Measurements from ENCODE around the gene LALBA. TPM values are rescaled to one million over a fixed set of nuclear protein-coding genes. Genes with fewer than 3 reads are reported as not detected.
"Not testable (repeated sequence)": the region's sequence is repeated elsewhere in the genome, so short reads cannot be mapped to it uniquely, and the experiment has no call there.

The LALBA gene
- total RNA-seq, 1 donor from 2014 or later = not detected

DNA sequence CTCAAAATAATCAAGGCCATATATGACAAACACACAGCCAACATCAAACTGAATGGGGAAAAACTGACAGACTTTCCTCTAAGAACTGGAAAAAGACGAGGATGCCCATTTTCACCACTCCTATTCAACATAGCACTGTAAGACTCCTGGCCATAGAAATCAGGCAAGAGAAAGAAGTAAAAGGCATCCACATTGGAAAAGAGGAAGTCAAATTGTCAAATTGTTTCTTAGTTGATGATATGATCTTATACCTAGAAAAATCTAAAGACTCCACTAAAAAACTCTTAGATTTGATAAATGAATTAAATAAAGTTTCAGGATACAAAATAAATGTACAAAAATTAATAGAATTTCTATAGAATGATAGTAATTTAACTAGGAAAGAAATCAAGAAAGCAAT, 33.2 kb downstream of the LALBA start:
- no peaks in the 10 kb centered on the region for H3K9me3 ChIP-seq (ENCODE audit: control insufficient read depth in 3 of 3, low read length in 3 of 3)
- H3K9ac ChIP-seq (ENCODE audit: low read depth in 1 of 3, low read length in 3 of 3) = no peak overlapping the region
- no peaks in the 10 kb centered on the region for H3K27me3 ChIP-seq (ENCODE audit: control insufficient read depth in 3 of 3, insufficient read depth in 3 of 3, low read length in 3 of 3)
- H3K4me3 ChIP-seq (ENCODE audit: low read length in 3 of 3) = no peak overlapping the region
- no peaks in the 10 kb centered on the region for H3K36me3 ChIP-seq (ENCODE audit: control insufficient read depth in 3 of 3, insufficient read depth in 3 of 3, low read length in 3 of 3)
- no peaks in the 10 kb centered on the region for H3K4me1 ChIP-seq (ENCODE audit: control insufficient read depth in 3 of 3, insufficient read depth in 3 of 3, low read length in 3 of 3)
- H3K27ac ChIP-seq (ENCODE audit: low read depth, low read length) = no peak overlapping the region

DNA sequence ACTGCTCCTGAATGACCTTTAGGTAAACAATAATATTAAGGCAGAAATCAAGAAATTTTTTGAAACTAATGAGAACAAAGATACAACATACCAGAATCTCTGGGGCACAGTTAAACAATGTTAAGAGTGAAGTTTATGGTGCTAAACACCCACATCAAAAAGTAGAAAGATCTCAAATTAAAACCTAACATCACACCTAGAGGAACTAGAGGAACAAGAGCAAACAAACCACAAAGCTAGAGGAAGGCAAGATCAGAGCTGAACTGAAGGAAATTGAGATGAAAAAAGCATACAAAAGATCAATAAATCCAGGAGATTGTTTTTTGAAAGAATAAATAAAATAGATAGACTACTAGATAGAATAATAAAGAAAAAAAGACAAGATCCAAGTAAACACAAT, 37.2 kb downstream of the LALBA start:
- H3K36me3 ChIP-seq (ENCODE audit: control insufficient read depth in 3 of 3, insufficient read depth in 3 of 3, low read length in 3 of 3) = no peaks in the 10 kb centered on the region
- no peaks in the 10 kb centered on the region for H3K27me3 ChIP-seq (ENCODE audit: control insufficient read depth in 3 of 3, insufficient read depth in 3 of 3, low read length in 3 of 3)
- H3K9me3 ChIP-seq (ENCODE audit: control insufficient read depth in 3 of 3, low read length in 3 of 3) = no peaks in the 10 kb centered on the region
- no peak overlapping the region for H3K4me3 ChIP-seq (ENCODE audit: low read length in 3 of 3)
- no peak overlapping the region for H3K27ac ChIP-seq (ENCODE audit: low read depth, low read length)
- H3K9ac ChIP-seq (ENCODE audit: low read depth in 1 of 3, low read length in 3 of 3) = no peak overlapping the region
- no peaks in the 10 kb centered on the region for H3K4me1 ChIP-seq (ENCODE audit: control insufficient read depth in 3 of 3, insufficient read depth in 3 of 3, low read length in 3 of 3)

DNA sequence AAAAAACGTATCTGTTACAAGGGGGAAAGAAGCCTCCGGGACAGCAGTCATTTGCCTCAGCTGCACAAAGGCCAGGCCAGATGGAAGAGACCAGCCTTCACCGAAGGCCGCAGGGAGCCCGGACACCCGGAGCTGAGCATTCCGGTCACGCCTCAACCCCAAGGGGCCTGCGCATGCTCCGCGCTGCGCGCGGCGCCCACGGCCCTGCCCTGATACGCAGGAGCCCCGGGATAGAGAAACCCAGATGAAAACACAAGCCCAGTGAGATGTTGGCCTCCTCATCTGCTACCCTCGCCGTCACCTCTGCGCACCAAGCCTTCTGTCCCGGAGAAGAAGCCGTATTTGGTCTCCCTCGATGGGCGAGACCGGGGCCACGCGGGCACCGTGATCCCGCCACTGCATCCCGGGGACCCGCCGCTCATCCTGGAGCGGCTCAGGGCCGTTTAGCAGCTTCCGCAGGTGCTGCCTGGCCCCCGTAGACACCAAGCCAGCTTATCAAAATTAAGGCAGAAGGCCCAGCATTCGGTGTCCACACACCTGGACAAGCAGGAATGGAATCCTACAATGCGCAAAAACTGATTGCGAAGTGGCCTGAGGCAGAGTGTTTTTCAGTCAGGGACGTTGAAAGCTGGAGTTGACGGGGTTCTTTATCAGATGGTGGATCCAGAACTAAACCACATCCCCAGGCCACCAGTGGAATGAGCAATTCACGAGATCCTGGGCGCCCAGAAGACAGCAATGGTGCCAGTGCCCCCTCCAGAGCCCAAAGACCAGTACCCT, 41.8 kb downstream of the LALBA start:
- no peak overlapping the region for H3K4me3 ChIP-seq (ENCODE audit: low read length in 3 of 3)
- no peaks in the 10 kb centered on the region for H3K9me3 ChIP-seq (ENCODE audit: control insufficient read depth in 3 of 3, low read length in 3 of 3)
- no peak overlapping the region for H3K9ac ChIP-seq (ENCODE audit: low read depth in 1 of 3, low read length in 3 of 3)
- H3K4me1 ChIP-seq (ENCODE audit: control insufficient read depth in 3 of 3, insufficient read depth in 3 of 3, low read length in 3 of 3) = no peaks in the 10 kb centered on the region
- no peak overlapping the region for H3K27ac ChIP-seq (ENCODE audit: low read depth, low read length)
- H3K27me3 ChIP-seq (ENCODE audit: control insufficient read depth in 3 of 3, insufficient read depth in 3 of 3, low read length in 3 of 3) = no peaks in the 10 kb centered on the region
- no peaks in the 10 kb centered on the region for H3K36me3 ChIP-seq (ENCODE audit: control insufficient read depth in 3 of 3, insufficient read depth in 3 of 3, low read length in 3 of 3)

DNA sequence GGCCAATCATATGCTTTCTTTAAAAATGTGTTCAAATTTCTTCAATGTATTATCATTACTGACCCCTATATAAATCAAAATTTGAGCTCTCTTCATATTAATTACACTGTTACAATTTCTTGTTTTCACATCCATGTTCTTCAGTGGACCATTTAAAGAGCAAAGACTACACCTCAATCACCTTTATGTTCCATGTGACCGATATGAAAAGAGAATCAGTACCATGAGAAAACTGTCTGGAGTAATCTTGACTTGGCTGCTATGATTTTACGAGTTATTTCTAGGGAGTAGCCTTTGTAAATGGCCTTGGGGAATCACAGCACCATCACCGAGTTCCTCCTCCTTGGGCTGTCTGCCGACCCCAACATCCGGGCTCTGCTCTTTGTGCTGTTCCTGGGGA, 44.5 kb downstream of the LALBA start, which contains the start of gene OR8S1:
TSS of gene OR8S1 (plus strand) at position 301 of the 400 bp plus-strand sequence. CDS start at position 301, 0 bp downstream.
- Histone ChIP-seq H3K4me3 (ENCODE audit: low read length in 3 of 3) (no peak within 1 kb of the TSS), H3K4me1 (ENCODE audit: control insufficient read depth in 3 of 3, insufficient read depth in 3 of 3, low read length in 3 of 3) (no peaks in the 10 kb centered on the region), H3K27me3 (ENCODE audit: control insufficient read depth in 3 of 3, insufficient read depth in 3 of 3, low read length in 3 of 3) (no peaks in the 10 kb centered on the region), H3K9me3 (ENCODE audit: control insufficient read depth in 3 of 3, low read length in 3 of 3) (no peaks in the 10 kb centered on the region), H3K9ac (ENCODE audit: low read depth in 1 of 3, low read length in 3 of 3) (no peak within 1 kb of the TSS), H3K27ac (ENCODE audit: low read depth, low read length) (no peak within 1 kb of the TSS), H3K36me3 (ENCODE audit: control insufficient read depth in 3 of 3, insufficient read depth in 3 of 3, low read length in 3 of 3) (no peaks in the 10 kb centered on the region)

DNA sequence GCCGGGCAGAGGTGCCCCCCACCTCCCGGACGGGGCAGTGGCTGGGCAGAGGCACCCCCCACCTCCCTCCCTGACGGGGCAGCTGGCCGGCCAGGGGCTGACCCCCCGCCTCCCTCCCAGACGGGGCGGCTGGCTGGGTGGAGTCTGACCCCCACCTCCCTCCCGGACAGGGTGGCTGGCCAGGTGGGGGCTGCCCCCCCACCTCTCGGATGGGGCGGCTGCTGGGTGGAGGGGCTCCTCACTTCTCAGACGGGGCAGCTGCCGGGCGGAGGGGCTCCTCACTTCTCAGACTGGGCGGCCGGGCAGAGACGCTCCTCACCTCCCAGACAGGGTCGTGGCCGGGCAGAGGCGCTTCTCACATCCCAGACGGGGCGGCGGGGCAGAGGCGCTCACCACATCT, 49.5 kb downstream of the LALBA start:
- not testable (repeated sequence) for H3K36me3 ChIP-seq (ENCODE audit: control insufficient read depth in 3 of 3, insufficient read depth in 3 of 3, low read length in 3 of 3); H3K9me3 ChIP-seq (ENCODE audit: control insufficient read depth in 3 of 3, low read length in 3 of 3); H3K27me3 ChIP-seq (ENCODE audit: control insufficient read depth in 3 of 3, insufficient read depth in 3 of 3, low read length in 3 of 3); H3K9ac ChIP-seq (ENCODE audit: low read depth in 1 of 3, low read length in 3 of 3); H3K4me3 ChIP-seq (ENCODE audit: low read length in 3 of 3); H3K27ac ChIP-seq (ENCODE audit: low read depth, low read length); H3K4me1 ChIP-seq (ENCODE audit: control insufficient read depth in 3 of 3, insufficient read depth in 3 of 3, low read length in 3 of 3)

Other genes with a start within 250 kb of the LALBA start
- gene ZNF641, start 219.1 kb downstream of the LALBA start, total RNA-seq = 16.7 TPM
- gene ANP32D, start 97.5 kb downstream of the LALBA start, total RNA-seq = not detected
- not detected for gene C12orf54, start 87.5 kb downstream of the LALBA start, total RNA-seq
- not detected for gene OR8S1, start 44.4 kb downstream of the LALBA start, total RNA-seq
- 53.8 TPM for gene KANSL2, start 112.2 kb upstream of the LALBA start, total RNA-seq
- gene CCNT1, start 146.7 kb upstream of the LALBA start, total RNA-seq = 27.7 TPM
- gene ADCY6, start 219.0 kb upstream of the LALBA start, total RNA-seq = 37.6 TPM
- 4.2 TPM for gene CACNB3, start 248.4 kb upstream of the LALBA start, total RNA-seq